Measurements from ENCODE around the gene RER1. TPM values are rescaled to one million over a fixed set of nuclear protein-coding genes. Genes with fewer than 3 reads are reported as not detected.

RER1 gene
- total RNA-seq, 1 experiment from 2014 or later: 110 TPM

- peaks cover 14 to 84% (median 72%) of the 10 kb centered on the region in 3 experiments; a peak in 6 of 7 replicates for H3K36me3 Mint-ChIP-seq (ENCODE audit: insufficient read depth in 1 of 3, low read depth in 3 of 3)
- no peaks in the 10 kb centered on the region; the same call in none of the 2 replicates for H3K27me3 Mint-ChIP-seq (ENCODE audit: low read depth)
- TF ChIP-seq, protein P1, sequence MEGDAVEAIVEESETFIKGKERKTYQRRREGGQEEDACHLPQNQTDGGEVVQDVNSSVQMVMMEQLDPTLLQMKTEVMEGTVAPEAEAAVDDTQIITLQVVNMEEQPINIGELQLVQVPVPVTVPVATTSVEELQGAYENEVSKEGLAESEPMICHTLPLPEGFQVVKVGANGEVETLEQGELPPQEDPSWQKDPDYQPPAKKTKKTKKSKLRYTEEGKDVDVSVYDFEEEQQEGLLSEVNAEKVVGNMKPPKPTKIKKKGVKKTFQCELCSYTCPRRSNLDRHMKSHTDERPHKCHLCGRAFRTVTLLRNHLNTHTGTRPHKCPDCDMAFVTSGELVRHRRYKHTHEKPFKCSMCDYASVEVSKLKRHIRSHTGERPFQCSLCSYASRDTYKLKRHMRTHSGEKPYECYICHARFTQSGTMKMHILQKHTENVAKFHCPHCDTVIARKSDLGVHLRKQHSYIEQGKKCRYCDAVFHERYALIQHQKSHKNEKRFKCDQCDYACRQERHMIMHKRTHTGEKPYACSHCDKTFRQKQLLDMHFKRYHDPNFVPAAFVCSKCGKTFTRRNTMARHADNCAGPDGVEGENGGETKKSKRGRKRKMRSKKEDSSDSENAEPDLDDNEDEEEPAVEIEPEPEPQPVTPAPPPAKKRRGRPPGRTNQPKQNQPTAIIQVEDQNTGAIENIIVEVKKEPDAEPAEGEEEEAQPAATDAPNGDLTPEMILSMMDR (conservative IDR thresholded peaks at IDR 0.05): no peak
- no peaks in the 10 kb centered on the region for H3K9me3 Mint-ChIP-seq
- no peak overlapping the region for H3K4me3 Mint-ChIP-seq
- Histone ChIP-seq H3K23me2 (ENCODE audit: insufficient read length, low read depth, low read length, poor library complexity, severe bottlenecking) (no peaks in the 10 kb centered on the region), H3K27ac (ENCODE audit: insufficient read length, low read depth, low read length) (no peak overlapping the region), H3K27me3 (ENCODE audit: insufficient read depth, low read length) (no peaks in the 10 kb centered on the region), H2BK120ac (ENCODE audit: low read depth, low read length, poor library complexity, severe bottlenecking) (no peak overlapping the region), H4K5ac (ENCODE audit: insufficient read length, low read depth, low read length) (no peak overlapping the region), H3K14ac (ENCODE audit: insufficient read depth, low read length) (no peak overlapping the region), H3K79me2 (ENCODE audit: insufficient read depth, low read length) (no peaks in the 10 kb centered on the region), H2AK5ac (ENCODE audit: insufficient read length, low read length) (no peak overlapping the region), H3K4ac (ENCODE audit: low read depth, low read length) (no peak overlapping the region), H4K20me1 (ENCODE audit: control insufficient read depth, insufficient read depth, insufficient read length) (no peaks in the 10 kb centered on the region), H2BK5ac (ENCODE audit: insufficient read length, low read length) (no peak overlapping the region), H3K4me1 (ENCODE audit: insufficient read depth, low read length) (no peaks in the 10 kb centered on the region), H3K23ac (ENCODE audit: insufficient read length, low read depth, low read length) (no peak overlapping the region), H4K91ac (ENCODE audit: insufficient read length, low read depth, low read length) (no peak overlapping the region), H3T11ph (ENCODE audit: low read length) (no peak overlapping the region), H3K56ac (ENCODE audit: insufficient read length, low read depth, low read length) (no peak overlapping the region), H2BK12ac (ENCODE audit: insufficient read length, low read depth, low read length) (no peak overlapping the region), H2BK20ac (ENCODE audit: low read depth, low read length, poor library complexity, severe bottlenecking) (no peak overlapping the region), H2AFZ (ENCODE audit: low read length) (no peak overlapping the region), H3K9ac (ENCODE audit: extremely low read depth, insufficient read length, low read length) (no peak overlapping the region), H4K8ac (replicated peaks; ENCODE audit: insufficient read length, low read depth, low read length) (no peak overlapping the region), H3K4me2 (ENCODE audit: insufficient read depth, insufficient read length, low read length) (no peak overlapping the region), H2BK15ac (ENCODE audit: low read depth, low read length) (no peak overlapping the region), H3K9me3 (ENCODE audit: control insufficient read depth, low read depth, low read length) (no peaks in the 10 kb centered on the region), H3K18ac (ENCODE audit: insufficient read length, low read depth, low read length) (no peak overlapping the region), H3K79me1 (ENCODE audit: insufficient read depth, low read depth, low read length, poor library complexity, severe bottlenecking) (no peaks in the 10 kb centered on the region)
- DNase-seq: no peak
- 0 out of 7 replicates have a peak overlapping the region, but pooled peaks of 1 of the 3 experiments have one; percentile 20 for H3K27ac Mint-ChIP-seq
- WGBS (ENCODE audit: extremely low coverage, insufficient read length, low lambda C conversion rate): no CpG with 5 or more reads among the region's 29 CpGs
- H3K4me1 Mint-ChIP-seq: no peaks in the 10 kb centered on the region
These were observed 12.7 kb downstream of the RER1 start for GRCh38 chr1:2404142-2404889.
